Vagina (tissue), 2 donors: Measurements from ENCODE around the gene UBE2N.

ENCODE experiments used
- POLR2A ChIP-seq, 2 donors: fragments of 450-650 bp; IDR thresholded peaks; one replicate each; pipeline ENCODE4 v1.6.1; 2017; ENCODE audit warnings: antibody characterized with exemption in 2 of 2, mild to moderate bottlenecking in 2 of 2, moderate library complexity in 2 of 2
- POLR2AphosphoS5 ChIP-seq, 2 donors: sonication (generic); formaldehyde crosslinking; IDR thresholded peaks; one replicate each; pipeline ENCODE4 v1.9.0; 2017; ENCODE audit warnings: antibody characterized with exemption in 2 of 2, mild to moderate bottlenecking in 2 of 2, low read depth in 1 of 2; ENCODE audit not compliant: insufficient read depth in 1 of 2
- TF ChIP-seq, protein P1 (sequence below), 3 experiments: fragments of 450-650 bp in 2 of 3; fragments of 200-600 bp in 1 of 3; sonication (generic) in 1 of 3; IDR thresholded peaks; one replicate each; pipeline ENCODE4 v1.5.1; 2017 to 2019; ENCODE audit warnings: antibody characterized with exemption in 3 of 3, mild to moderate bottlenecking in 2 of 3, moderate library complexity in 2 of 3

DNA sequence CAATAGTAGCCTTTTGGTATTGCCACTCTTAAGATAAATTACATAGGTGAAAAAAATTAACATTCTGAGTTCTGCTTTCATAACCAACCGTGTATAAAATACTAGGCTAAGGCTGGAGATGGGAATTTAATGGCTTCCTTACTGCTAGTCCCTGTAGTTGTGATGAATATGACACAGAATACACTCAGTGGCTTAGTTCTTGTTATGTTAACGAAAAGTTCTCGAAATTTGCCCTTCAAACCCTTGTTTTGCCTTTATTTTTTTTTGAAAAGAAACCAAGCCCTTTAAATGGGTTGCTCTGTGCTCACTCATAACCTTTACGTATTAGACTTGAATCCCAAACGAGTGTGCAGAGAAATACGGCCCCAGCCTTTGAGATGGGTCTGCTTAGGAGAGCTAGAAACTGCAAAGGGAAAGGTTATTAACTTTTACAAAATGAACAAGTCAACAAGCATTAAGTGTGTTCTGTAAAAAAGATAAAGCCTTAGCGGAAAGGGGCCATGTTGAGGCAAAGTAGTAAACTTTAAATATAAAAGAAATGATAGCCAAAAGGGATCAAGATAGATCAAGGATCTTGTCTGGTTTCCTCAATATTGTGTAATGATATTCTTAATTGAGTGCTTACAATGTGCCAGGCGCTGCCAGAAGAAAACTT is 62.3 kb downstream of the UBE2N start:
- TF ChIP-seq, protein P1, sequence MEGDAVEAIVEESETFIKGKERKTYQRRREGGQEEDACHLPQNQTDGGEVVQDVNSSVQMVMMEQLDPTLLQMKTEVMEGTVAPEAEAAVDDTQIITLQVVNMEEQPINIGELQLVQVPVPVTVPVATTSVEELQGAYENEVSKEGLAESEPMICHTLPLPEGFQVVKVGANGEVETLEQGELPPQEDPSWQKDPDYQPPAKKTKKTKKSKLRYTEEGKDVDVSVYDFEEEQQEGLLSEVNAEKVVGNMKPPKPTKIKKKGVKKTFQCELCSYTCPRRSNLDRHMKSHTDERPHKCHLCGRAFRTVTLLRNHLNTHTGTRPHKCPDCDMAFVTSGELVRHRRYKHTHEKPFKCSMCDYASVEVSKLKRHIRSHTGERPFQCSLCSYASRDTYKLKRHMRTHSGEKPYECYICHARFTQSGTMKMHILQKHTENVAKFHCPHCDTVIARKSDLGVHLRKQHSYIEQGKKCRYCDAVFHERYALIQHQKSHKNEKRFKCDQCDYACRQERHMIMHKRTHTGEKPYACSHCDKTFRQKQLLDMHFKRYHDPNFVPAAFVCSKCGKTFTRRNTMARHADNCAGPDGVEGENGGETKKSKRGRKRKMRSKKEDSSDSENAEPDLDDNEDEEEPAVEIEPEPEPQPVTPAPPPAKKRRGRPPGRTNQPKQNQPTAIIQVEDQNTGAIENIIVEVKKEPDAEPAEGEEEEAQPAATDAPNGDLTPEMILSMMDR (IDR thresholded peaks at IDR 0.05) = no peak
- TF ChIP-seq POLR2A (IDR thresholded peaks at IDR 0.05) = no peak
- TF ChIP-seq POLR2AphosphoS5 (IDR thresholded peaks at IDR 0.05; ENCODE audit: insufficient read depth in 1 of 2, low read depth in 1 of 2) = no peak
